Esophagus squamous epithelium (tissue), 5 donors: ENCODE results near the gene RUFY4. TPM values are rescaled to one million over a fixed set of nuclear protein-coding genes. Genes with fewer than 3 reads are reported as not detected.
"Not testable (repeated sequence)": the region's sequence is repeated elsewhere in the genome, so short reads cannot be mapped to it uniquely, and the experiment has no call there.

Experiments
- DNase-seq: peaks from one replicate; lab custom pipeline; 2025; lab: John Stamatoyannopoulos, UW
- H3K27ac ChIP-seq, 4 donors: fragments of 200-600 bp; sonication (generic); one replicate each; pipeline ENCODE4 v1.5.1; 2016 to 2019; ENCODE audit warnings: mild to moderate bottlenecking in 1 of 4
- H3K27me3 ChIP-seq, 4 donors: fragments of 200-600 bp; sonication (generic); 1 replicate in 3 of 4; 2 replicates in 1 of 4; pipeline versions ENCODE4 v1.5.1 to v1.6.0; 2017 to 2021; ENCODE audit warnings: antibody characterized with exemption in 1 of 4
- H3K36me3 ChIP-seq, 3 donors: fragments of 200-600 bp; sonication (generic); one replicate each; pipeline ENCODE4 v1.5.1; 2016 to 2019
- H3K4me1 ChIP-seq, 3 donors: fragments of 200-600 bp; sonication (generic); one replicate each; pipeline ENCODE4 v1.5.1; 2017 to 2019
- H3K4me3 ChIP-seq, 4 donors: fragments of 200-600 bp; sonication (generic); 1 replicate in 3 of 4; 2 replicates in 1 of 4; pipeline ENCODE4 v1.5.1; 2016 to 2019; ENCODE audit warnings: mild to moderate bottlenecking in 2 of 4, moderate library complexity in 1 of 4
- H3K9me3 ChIP-seq, 3 donors: fragments of 200-600 bp; sonication (generic); one replicate each; pipeline ENCODE4 v1.5.1; 2016 to 2019
- CTCF ChIP-seq, 6 experiments: fragments of 450-650 bp in 4 of 6; fragments of 200-600 bp in 2 of 6; sonication (generic) in 2 of 6; IDR thresholded peaks; one replicate each; pipeline ENCODE4 v1.5.1; 2016 to 2019; ENCODE audit warnings: antibody characterized with exemption in 6 of 6, mild to moderate bottlenecking in 4 of 6, moderate library complexity in 4 of 6
- POLR2A ChIP-seq, 4 donors: fragments of 450-650 bp; IDR thresholded peaks; one replicate each; pipeline ENCODE4 v1.6.1; 2017; ENCODE audit warnings: antibody characterized with exemption in 4 of 4, mild to moderate bottlenecking in 4 of 4, moderate library complexity in 3 of 4
- WGBS, 2 donors: methylation state at CpG; one replicate each; pipeline ENCODE4 v1.1.5; 2018; 5-methylcytosine and 5-hydroxymethylcytosine counted together
- intact Hi-C: fragments of 100-400 bp; cut with DNase I; formaldehyde crosslinking; loops from one replicate; pipeline ENCODE4 v1.15.0; 2022
- total RNA-seq, 4 donors: library from RNA; depleted of rRNA; stranded (reverse); fragments of >200 nt; gene quantifications; one replicate each; pipeline ENCODE4 v1.1.0, GENCODE V29; 2016
- donor health status: DM: yes; HTN: yes; CAD: no.

RUFY4 gene
- total RNA-seq, 4 donors from 2014 or later: not detected

- Histone ChIP-seq H3K4me3 (no peak overlapping the region), H3K27ac (no peak overlapping the region), H3K36me3 (no peaks in the 10 kb centered on the region), H3K9me3 (peaks cover 0 to 15% (median 4%) of the 10 kb centered on the region in 3 donors), H3K27me3 (no peaks in the 10 kb centered on the region), H3K4me1 (no peaks in the 10 kb centered on the region)
- no peak for DNase-seq
- TF ChIP-seq POLR2A (IDR thresholded peaks at IDR 0.05) (no peak), CTCF (IDR thresholded peaks at IDR 0.05) (no peak)
- intact Hi-C loops: no loop called here
Measured at GRCh38 chr2:218086478-218086877, 17.4 kb downstream of the RUFY4 start.

- Histone ChIP-seq H3K36me3 (no peaks in the 10 kb centered on the region), H3K4me1 (no peaks in the 10 kb centered on the region), H3K27me3 (no peaks in the 10 kb centered on the region), H3K27ac (no peak overlapping the region), H3K9me3 (peaks cover 0 to 15% (median 4%) of the 10 kb centered on the region in 3 donors), H3K4me3 (no peak overlapping the region)
- TF ChIP-seq CTCF (IDR thresholded peaks at IDR 0.05) (no peak), POLR2A (IDR thresholded peaks at IDR 0.05) (no peak)
- intact Hi-C loops: no loop called here
- DNase-seq: no peak
- WGBS, 2 donors: 78 to 80% methylated on average over 4 to 8 of the region's 8 CpGs
Measured at GRCh38 chr2:218089259-218089658, 20.2 kb downstream of the RUFY4 start.

- WGBS, 2 donors: 83 to 100% methylated on average over 1 to 2 of the region's 3 CpGs
- Histone ChIP-seq H3K9me3 (peaks cover 0 to 10% (median 2%) of the 10 kb centered on the region in 3 donors), H3K4me3 (no peak overlapping the region), H3K27ac (no peak overlapping the region), H3K4me1 (no peaks in the 10 kb centered on the region), H3K36me3 (no peaks in the 10 kb centered on the region), H3K27me3 (no peaks in the 10 kb centered on the region)
- intact Hi-C loops: no loop called here
- TF ChIP-seq CTCF (IDR thresholded peaks at IDR 0.05) (no peak), POLR2A (IDR thresholded peaks at IDR 0.05) (no peak)
- DNase-seq: no peak
Measured at GRCh38 chr2:218091746-218092145, 22.7 kb downstream of the RUFY4 start.

GRCh38 chr2:218093879-218094278 lies 24.8 kb downstream of the RUFY4 start:
- DNase-seq: no peak

GRCh38 chr2:218095853-218096252 lies 26.8 kb downstream of the RUFY4 start:
- Histone ChIP-seq H3K27ac (no peak overlapping the region), H3K9me3 (no peaks in the 10 kb centered on the region), H3K27me3 (no peaks in the 10 kb centered on the region), H3K4me3 (no peak overlapping the region), H3K4me1 (no peaks in the 10 kb centered on the region), H3K36me3 (no peaks in the 10 kb centered on the region)
- DNase-seq: no peak
- 70 to 71% methylated on average over 6 to 8 of the region's 8 CpGs for WGBS, 2 donors
- intact Hi-C loops: no loop called here
- TF ChIP-seq POLR2A (IDR thresholded peaks at IDR 0.05): no peak

More at GRCh38 chr2:218093879-218094278, 24.8 kb downstream of the RUFY4 start:
- Histone ChIP-seq H3K9me3 (no peaks in the 10 kb centered on the region), H3K4me1 (no peaks in the 10 kb centered on the region), H3K4me3 (no peak overlapping the region), H3K36me3 (no peaks in the 10 kb centered on the region), H3K27me3 (no peaks in the 10 kb centered on the region), H3K27ac (no peak overlapping the region)
- intact Hi-C loops: no loop called here
- TF ChIP-seq CTCF (IDR thresholded peaks at IDR 0.05) (peak in 4 of 6 experiments; percentile 14 to 57 (median 22)), POLR2A (IDR thresholded peaks at IDR 0.05) (no peak)
- WGBS, 2 donors: 68 to 73% methylated on average over 3 of the region's 3 CpGs

- WGBS, 2 donors: 73 to 79% methylated on average over 3 of the region's 3 CpGs
- TF ChIP-seq CTCF (IDR thresholded peaks at IDR 0.05) (no peak), POLR2A (IDR thresholded peaks at IDR 0.05) (no peak)
- no peak overlapping the region for H3K4me3 ChIP-seq
- H3K36me3 ChIP-seq: no peaks in the 10 kb centered on the region
- intact Hi-C loops: no loop called here
- H3K27me3 ChIP-seq: no peaks in the 10 kb centered on the region
- H3K4me1 ChIP-seq: no peaks in the 10 kb centered on the region
- no peak overlapping the region for H3K27ac ChIP-seq
- DNase-seq: no peak
- H3K9me3 ChIP-seq: no peaks in the 10 kb centered on the region
Measured at GRCh38 chr2:218097975-218098374, 28.9 kb downstream of the RUFY4 start.

- peak overlapping the region in 1 of 4 donors; percentile 36 for H3K27ac ChIP-seq
- not testable (repeated sequence) for DNase-seq
- WGBS, 2 donors: 75 to 93% methylated on average over 7 of the region's 7 CpGs
Measured at GRCh38 chr2:218108834-218109233, 39.8 kb downstream of the RUFY4 start.

GRCh38 chr2:218121789-218122188 lies 52.7 kb downstream of the RUFY4 start:
- H3K27me3 ChIP-seq, DNase-seq, H3K36me3 ChIP-seq, H3K4me3 ChIP-seq, H3K27ac ChIP-seq, intact Hi-C loops: not testable (repeated sequence)
- H3K9me3 ChIP-seq: peaks cover 0 to 21% (median 4%) of the 10 kb centered on the region in 3 donors
- 59 to 77% methylated on average over 2 to 4 of the region's 4 CpGs for WGBS, 2 donors
- peaks cover 6 to 22% (median 13%) of the 10 kb centered on the region in 3 donors for H3K4me1 ChIP-seq

More at GRCh38 chr2:218108834-218109233, 39.8 kb downstream of the RUFY4 start:
- intact Hi-C loops, H3K36me3 ChIP-seq, H3K27me3 ChIP-seq, H3K4me3 ChIP-seq: not testable (repeated sequence)
- H3K9me3 ChIP-seq: peaks cover 0 to 20% (median 0%) of the 10 kb centered on the region in 3 donors
- H3K4me1 ChIP-seq: peaks cover 0 to 15% (median 0%) of the 10 kb centered on the region in 3 donors
